ENCODE data around the gene TOMM5.

DNA sequence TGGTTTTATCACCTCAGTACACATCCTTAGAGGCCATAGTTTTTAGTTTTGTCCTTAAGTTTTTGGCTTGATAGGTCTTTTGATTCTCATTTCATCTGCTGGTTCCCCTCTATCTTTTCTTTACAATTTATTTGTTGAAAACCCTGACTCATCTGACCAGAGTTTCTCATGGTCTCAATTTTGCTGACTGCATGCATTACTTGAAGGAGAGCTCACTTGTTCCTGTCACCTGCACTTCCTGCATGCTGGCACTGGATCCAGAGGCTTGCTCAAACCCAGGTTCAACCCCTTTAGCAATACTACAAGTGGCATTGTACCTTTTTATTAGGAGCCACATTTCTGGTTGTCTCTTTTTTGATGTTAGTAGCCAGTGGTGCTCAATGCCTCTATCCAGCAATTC is 42.9 kb downstream of the TOMM5 start:
- TF ChIP-seq, protein P1, sequence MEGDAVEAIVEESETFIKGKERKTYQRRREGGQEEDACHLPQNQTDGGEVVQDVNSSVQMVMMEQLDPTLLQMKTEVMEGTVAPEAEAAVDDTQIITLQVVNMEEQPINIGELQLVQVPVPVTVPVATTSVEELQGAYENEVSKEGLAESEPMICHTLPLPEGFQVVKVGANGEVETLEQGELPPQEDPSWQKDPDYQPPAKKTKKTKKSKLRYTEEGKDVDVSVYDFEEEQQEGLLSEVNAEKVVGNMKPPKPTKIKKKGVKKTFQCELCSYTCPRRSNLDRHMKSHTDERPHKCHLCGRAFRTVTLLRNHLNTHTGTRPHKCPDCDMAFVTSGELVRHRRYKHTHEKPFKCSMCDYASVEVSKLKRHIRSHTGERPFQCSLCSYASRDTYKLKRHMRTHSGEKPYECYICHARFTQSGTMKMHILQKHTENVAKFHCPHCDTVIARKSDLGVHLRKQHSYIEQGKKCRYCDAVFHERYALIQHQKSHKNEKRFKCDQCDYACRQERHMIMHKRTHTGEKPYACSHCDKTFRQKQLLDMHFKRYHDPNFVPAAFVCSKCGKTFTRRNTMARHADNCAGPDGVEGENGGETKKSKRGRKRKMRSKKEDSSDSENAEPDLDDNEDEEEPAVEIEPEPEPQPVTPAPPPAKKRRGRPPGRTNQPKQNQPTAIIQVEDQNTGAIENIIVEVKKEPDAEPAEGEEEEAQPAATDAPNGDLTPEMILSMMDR (IDR thresholded peaks at IDR 0.05 in 4 of 5, conservative IDR thresholded peaks at IDR 0.05 in 1 of 5): no peak
- no peak for TF ChIP-seq POLR2A (IDR thresholded peaks at IDR 0.05)
